Muscle layer of duodenum (tissue), 2 donors: ENCODE results near the gene SMARCC1.

Source experiments
- H3K27ac ChIP-seq: one replicate; pipeline ENCODE4 v1.7.0; 2013; ENCODE audit warnings: mild to moderate bottlenecking, low read length
- H3K27me3 ChIP-seq: one replicate; pipeline ENCODE4 v1.7.0; 2013; ENCODE audit warnings: low read depth, mild to moderate bottlenecking, control low read depth, low read length
- H3K36me3 ChIP-seq, 2 donors: one replicate each; pipeline ENCODE4 v1.7.0; 2013; ENCODE audit warnings: low read length in 2 of 2, control low read depth in 1 of 2, mild to moderate bottlenecking in 1 of 2; ENCODE audit not compliant: insufficient read depth in 2 of 2, control insufficient read depth in 1 of 2
- H3K4me1 ChIP-seq, 2 donors: one replicate each; pipeline ENCODE4 v1.7.0; 2013; ENCODE audit warnings: low read length in 2 of 2, mild to moderate bottlenecking in 2 of 2, control low read depth in 1 of 2, moderate library complexity in 1 of 2; ENCODE audit not compliant: insufficient read depth in 2 of 2, control insufficient read depth in 1 of 2
- H3K4me3 ChIP-seq, 2 donors: one replicate each; pipeline ENCODE4 v1.7.0; 2013; ENCODE audit warnings: low read length in 2 of 2, low read depth in 1 of 2, mild to moderate bottlenecking in 1 of 2
- H3K9me3 ChIP-seq, 2 donors: one replicate each; pipeline ENCODE4 v1.7.0; 2013; ENCODE audit warnings: low read length in 2 of 2, control low read depth in 1 of 2, mild to moderate bottlenecking in 1 of 2; ENCODE audit not compliant: control insufficient read depth in 1 of 2
- donor health status: healthy.

The SMARCC1 gene

GRCh38 chr3:47650294-47650693 lies 131.4 kb downstream of the SMARCC1 start:
- H3K4me3 ChIP-seq: no peak overlapping the region
- no peaks in the 10 kb centered on the region for H3K27me3 ChIP-seq
- peaks cover 0 to 4% of the 10 kb centered on the region in 2 donors for H3K36me3 ChIP-seq
- H3K4me1 ChIP-seq: no peaks in the 10 kb centered on the region
- no peak overlapping the region for H3K27ac ChIP-seq
- H3K9me3 ChIP-seq: no peaks in the 10 kb centered on the region

GRCh38 chr3:47647550-47647949 lies 134.1 kb downstream of the SMARCC1 start:
- H3K36me3 ChIP-seq: peaks cover 0 to 23% of the 10 kb centered on the region in 2 donors

DNA sequence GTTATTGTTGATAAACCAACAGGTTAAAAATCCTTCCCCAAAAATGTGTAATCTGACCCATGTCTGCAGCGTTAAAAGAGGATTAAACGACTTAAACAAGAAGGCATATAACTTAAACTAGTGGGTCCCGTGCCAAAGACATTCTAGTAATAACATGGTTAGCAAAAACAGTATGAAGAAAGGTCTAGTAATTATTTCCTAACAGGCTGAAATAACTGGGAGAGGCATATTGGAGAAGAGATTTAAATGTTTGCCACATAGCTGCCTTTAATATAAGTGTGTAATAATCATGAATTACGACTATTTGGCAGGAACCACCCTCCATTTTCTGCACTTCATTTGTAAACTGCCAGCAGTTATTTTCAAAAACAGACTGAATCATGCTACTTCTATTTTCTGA lies 135.3 kb downstream of the SMARCC1 start:
- Histone ChIP-seq H3K9me3 (no peaks in the 10 kb centered on the region), H3K36me3 (peaks cover 5 to 25% of the 10 kb centered on the region in 2 donors), H3K4me1 (no peaks in the 10 kb centered on the region), H3K4me3 (no peak overlapping the region), H3K27ac (no peak overlapping the region), H3K27me3 (no peaks in the 10 kb centered on the region)

More at GRCh38 chr3:47647550-47647949, 134.1 kb downstream of the SMARCC1 start:
- Histone ChIP-seq H3K9me3 (no peaks in the 10 kb centered on the region), H3K4me3 (no peak overlapping the region), H3K27ac (no peak overlapping the region), H3K4me1 (no peaks in the 10 kb centered on the region), H3K27me3 (no peaks in the 10 kb centered on the region)

DNA sequence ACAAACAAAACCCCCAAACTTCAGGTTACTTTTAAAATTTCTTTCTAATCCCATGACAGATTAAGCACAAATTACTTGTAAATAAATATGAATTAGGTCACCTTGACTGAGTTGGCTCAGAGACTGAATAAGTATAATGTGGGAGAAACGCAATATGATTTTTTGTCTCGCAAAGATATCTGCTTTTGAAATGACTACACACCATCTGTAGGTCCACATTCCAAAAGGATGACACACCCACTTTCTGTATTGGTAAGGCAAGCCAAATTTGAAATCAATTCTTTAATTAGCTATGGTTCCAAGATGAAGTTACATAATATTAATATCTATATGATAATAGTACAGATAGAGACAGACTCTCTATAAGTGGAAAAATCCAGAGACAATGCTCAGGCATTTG lies 136.1 kb downstream of the SMARCC1 start:
- H3K27ac ChIP-seq: no peak overlapping the region
- H3K27me3 ChIP-seq: no peaks in the 10 kb centered on the region
- no peaks in the 10 kb centered on the region for H3K4me1 ChIP-seq
- peaks cover 5 to 29% of the 10 kb centered on the region in 2 donors for H3K36me3 ChIP-seq
- no peak overlapping the region for H3K4me3 ChIP-seq
- no peaks in the 10 kb centered on the region for H3K9me3 ChIP-seq

DNA sequence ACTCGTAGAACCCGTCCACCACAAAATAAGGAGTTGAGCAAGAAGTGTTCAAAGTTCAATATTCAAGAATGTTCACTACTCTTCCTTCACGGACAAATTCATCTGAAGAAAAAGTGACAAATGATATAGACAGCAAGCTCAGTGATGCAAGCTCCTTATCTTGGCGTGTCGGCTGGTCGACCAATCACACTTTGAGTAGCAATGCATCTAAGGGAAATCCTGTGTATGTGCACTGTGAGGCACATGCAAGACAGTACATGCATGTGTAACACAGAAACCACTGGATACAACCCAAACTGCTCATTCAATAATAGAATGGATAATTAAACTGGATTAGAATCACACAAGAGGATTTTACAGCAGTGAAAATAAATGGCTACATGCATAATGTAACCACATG lies 138.6 kb downstream of the SMARCC1 start:
- Histone ChIP-seq H3K36me3 (peaks cover 11 to 30% of the 10 kb centered on the region in 2 donors), H3K27me3 (no peaks in the 10 kb centered on the region), H3K9me3 (no peaks in the 10 kb centered on the region), H3K27ac (no peak overlapping the region), H3K4me3 (no peak overlapping the region), H3K4me1 (no peaks in the 10 kb centered on the region)

DNA sequence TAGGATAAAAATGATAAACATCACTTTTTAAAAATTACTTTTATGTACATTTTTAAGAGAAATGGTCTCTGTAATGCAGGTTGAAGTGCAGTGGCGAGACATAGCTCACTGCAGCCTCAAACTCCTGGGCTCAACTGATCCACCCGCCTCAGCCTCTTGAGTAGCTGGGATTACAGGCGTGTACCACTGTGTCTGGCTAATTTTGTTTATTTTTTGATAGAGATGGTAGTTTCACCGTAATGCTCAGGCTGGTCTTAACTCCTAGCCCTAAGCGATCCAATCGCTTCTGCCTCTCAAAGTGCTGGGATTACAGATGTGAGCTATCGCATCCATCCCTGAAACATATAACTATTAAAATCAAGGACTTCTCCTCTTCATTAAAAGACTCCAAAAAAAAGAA lies 140.0 kb downstream of the SMARCC1 start:
- peaks cover 15 to 31% of the 10 kb centered on the region in 2 donors for H3K36me3 ChIP-seq
- no peaks in the 10 kb centered on the region for H3K4me1 ChIP-seq
- H3K27ac ChIP-seq: no peak overlapping the region
- no peak overlapping the region for H3K4me3 ChIP-seq
- no peaks in the 10 kb centered on the region for H3K9me3 ChIP-seq
- H3K27me3 ChIP-seq: no peaks in the 10 kb centered on the region

DNA sequence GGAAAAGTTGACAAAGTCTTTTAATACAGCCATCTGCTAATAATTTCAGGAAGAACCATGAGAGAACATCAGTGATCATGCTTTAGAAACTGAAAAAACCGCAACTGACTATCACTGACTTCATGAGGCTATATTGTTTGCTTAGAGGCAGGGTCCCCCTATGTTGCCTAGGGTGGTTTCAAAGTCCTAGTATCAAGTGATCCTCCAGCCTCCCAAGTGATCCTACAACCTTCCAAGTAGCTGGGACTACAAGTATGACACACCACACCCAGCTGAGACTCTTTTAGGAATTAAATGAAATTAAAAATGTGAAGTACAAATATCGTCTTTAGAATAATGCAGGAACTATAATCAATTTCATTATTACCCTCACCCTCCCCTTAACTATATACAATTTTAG lies 144.8 kb downstream of the SMARCC1 start:
- H3K4me1 ChIP-seq: no peaks in the 10 kb centered on the region
- H3K4me3 ChIP-seq: no peak overlapping the region
- H3K9me3 ChIP-seq: no peaks in the 10 kb centered on the region
- no peaks in the 10 kb centered on the region for H3K27me3 ChIP-seq
- H3K36me3 ChIP-seq: peaks cover 30 to 40% of the 10 kb centered on the region in 2 donors
- H3K27ac ChIP-seq: no peak overlapping the region

DNA sequence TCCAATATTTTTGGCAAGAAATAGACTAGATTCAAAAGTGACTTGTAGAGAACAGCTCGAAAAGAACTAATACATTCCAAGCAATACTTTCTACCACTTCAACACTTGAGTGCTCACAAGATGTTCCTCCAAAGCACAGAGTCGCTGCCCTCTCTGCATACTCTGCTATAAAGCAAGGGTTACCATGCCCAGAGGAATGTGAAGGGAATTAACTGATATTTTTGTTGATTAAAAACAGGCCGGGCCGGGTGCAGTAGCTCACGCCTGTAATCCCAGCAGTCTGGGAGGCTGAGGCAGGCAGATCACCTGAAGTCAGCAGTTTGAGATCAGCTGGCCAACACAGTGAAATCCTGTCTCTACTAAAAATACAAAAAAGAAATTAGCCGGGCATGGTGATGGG lies 145.5 kb downstream of the SMARCC1 start:
- H3K27me3 ChIP-seq: no peaks in the 10 kb centered on the region
- no peak overlapping the region for H3K27ac ChIP-seq
- no peaks in the 10 kb centered on the region for H3K9me3 ChIP-seq
- no peak overlapping the region for H3K4me3 ChIP-seq
- H3K4me1 ChIP-seq: no peaks in the 10 kb centered on the region
- peaks cover 29 to 44% of the 10 kb centered on the region in 2 donors for H3K36me3 ChIP-seq

DNA sequence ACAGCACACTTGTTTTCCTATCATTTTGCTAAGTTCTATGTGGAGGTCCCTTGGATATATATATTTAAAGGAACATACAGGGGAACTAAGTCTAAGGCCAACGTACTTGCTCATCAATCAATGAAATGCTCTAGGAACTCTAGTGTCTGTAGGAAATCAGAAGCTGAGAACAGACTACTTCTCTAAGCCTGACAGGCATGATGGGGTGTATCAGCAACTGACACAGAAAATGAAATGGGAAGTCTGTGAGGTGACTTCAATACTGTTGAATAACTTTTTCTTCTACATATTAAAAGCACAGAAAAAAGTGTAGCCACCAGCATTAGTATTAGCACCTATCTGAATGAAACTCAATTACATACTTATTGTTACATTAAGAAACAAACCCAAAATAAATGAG lies 146.2 kb downstream of the SMARCC1 start:
- no peak overlapping the region for H3K27ac ChIP-seq
- no peaks in the 10 kb centered on the region for H3K27me3 ChIP-seq
- H3K4me1 ChIP-seq: no peaks in the 10 kb centered on the region
- H3K4me3 ChIP-seq: no peak overlapping the region
- no peaks in the 10 kb centered on the region for H3K9me3 ChIP-seq
- peaks cover 34 to 47% of the 10 kb centered on the region in 2 donors for H3K36me3 ChIP-seq

- Histone ChIP-seq H3K4me1 (no peaks in the 10 kb centered on the region), H3K36me3 (peaks cover 36 to 50% of the 10 kb centered on the region in 2 donors), H3K27ac (no peak overlapping the region), H3K9me3 (no peaks in the 10 kb centered on the region), H3K27me3 (no peaks in the 10 kb centered on the region), H3K4me3 (no peak overlapping the region)
Observed at GRCh38 chr3:47634996-47635395, 146.7 kb downstream of the SMARCC1 start.

DNA sequence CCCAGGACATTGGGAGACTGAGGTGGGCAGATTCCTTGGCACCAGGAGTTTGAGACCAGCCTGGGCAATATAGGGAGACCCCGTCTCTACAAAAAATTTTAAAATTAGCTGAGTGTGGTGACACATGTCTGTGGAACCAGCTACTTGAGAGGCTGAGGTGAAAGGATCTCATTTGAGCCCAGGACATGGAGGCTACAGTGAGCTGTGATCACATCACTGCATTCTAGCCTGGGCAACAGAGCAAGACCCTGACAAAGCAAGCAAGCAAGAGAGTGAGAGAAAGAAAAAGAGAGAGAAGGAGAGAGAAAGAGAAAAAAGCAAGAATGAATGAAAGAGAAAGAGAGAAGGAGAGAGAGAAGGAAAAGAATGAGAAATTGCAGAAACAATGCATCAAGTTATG lies 150.9 kb downstream of the SMARCC1 start:
- no peaks in the 10 kb centered on the region for H3K4me1 ChIP-seq
- H3K4me3 ChIP-seq: no peak overlapping the region
- H3K27me3 ChIP-seq: no peaks in the 10 kb centered on the region
- H3K9me3 ChIP-seq: no peaks in the 10 kb centered on the region
- H3K36me3 ChIP-seq: peaks cover 46 to 55% of the 10 kb centered on the region in 2 donors
- H3K27ac ChIP-seq: no peak overlapping the region

GRCh38 chr3:47629770-47630169 lies 151.9 kb downstream of the SMARCC1 start:
- Histone ChIP-seq H3K27me3 (no peaks in the 10 kb centered on the region), H3K27ac (no peak overlapping the region), H3K36me3 (peaks cover 38 to 47% of the 10 kb centered on the region in 2 donors), H3K4me3 (no peak overlapping the region), H3K4me1 (no peaks in the 10 kb centered on the region), H3K9me3 (no peaks in the 10 kb centered on the region)
